ENCODE data around the gene RNF166.

The RNF166 gene, protein sequence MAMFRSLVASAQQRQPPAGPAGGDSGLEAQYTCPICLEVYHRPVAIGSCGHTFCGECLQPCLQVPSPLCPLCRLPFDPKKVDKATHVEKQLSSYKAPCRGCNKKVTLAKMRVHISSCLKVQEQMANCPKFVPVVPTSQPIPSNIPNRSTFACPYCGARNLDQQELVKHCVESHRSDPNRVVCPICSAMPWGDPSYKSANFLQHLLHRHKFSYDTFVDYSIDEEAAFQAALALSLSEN

DNA sequence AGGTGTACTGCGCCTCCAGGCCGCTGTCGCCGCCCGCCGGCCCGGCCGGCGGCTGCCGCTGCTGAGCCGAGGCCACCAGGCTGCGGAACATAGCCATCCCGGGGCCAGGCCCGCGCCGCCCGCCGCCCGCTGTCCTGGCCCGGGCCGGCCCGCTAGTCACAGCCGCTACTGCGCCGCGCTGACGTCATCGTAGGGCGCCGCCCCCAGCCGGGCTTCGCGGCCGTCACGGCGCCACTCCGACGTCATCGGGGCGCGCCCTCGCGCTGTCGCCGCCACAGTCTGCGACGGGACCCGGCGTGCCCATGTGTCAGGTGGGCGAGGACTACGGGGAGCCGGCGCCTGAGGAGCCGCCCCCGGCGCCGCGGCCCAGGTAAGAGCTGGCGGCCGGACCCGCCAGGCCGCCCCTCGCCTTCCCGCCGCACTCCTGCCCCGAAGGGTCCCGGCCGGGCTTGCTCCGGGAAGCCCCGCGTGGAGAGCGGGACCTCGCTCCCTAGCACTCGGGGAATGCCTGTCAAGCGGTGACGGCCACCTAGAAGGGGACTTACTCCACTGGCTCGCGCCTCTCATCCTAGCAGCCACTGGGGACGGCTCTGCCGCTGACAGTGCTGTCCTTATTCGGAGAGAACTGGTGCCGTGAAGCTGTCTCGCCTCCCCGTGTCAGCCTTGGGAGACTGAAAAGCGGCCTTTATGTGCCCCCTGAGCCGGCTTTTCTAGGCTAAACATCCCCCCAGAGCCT lies at the start of gene RNF166, which contains the start of gene CTU2:
Gene RNF166 (minus strand): TSS at position 180 of the 736 bp plus-strand sequence. CDS start 83 bp downstream, at position 97.
Gene CTU2 (plus strand): TSS at position 275 of the 736 bp plus-strand sequence. CDS start 28 bp downstream, at position 303.
- TF ChIP-seq, protein P1, sequence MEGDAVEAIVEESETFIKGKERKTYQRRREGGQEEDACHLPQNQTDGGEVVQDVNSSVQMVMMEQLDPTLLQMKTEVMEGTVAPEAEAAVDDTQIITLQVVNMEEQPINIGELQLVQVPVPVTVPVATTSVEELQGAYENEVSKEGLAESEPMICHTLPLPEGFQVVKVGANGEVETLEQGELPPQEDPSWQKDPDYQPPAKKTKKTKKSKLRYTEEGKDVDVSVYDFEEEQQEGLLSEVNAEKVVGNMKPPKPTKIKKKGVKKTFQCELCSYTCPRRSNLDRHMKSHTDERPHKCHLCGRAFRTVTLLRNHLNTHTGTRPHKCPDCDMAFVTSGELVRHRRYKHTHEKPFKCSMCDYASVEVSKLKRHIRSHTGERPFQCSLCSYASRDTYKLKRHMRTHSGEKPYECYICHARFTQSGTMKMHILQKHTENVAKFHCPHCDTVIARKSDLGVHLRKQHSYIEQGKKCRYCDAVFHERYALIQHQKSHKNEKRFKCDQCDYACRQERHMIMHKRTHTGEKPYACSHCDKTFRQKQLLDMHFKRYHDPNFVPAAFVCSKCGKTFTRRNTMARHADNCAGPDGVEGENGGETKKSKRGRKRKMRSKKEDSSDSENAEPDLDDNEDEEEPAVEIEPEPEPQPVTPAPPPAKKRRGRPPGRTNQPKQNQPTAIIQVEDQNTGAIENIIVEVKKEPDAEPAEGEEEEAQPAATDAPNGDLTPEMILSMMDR (IDR thresholded peaks at IDR 0.05; ENCODE audit: low read depth, low read length, missing control alignments): no peak
- peak within 1 kb of the TSS; percentile 98 for H3K4me3 ChIP-seq (replicated peaks; ENCODE audit: low read depth, low read length)
- peak; percentile 43 for DNase-seq (ENCODE audit: extremely low read depth, low read depth)

DNA sequence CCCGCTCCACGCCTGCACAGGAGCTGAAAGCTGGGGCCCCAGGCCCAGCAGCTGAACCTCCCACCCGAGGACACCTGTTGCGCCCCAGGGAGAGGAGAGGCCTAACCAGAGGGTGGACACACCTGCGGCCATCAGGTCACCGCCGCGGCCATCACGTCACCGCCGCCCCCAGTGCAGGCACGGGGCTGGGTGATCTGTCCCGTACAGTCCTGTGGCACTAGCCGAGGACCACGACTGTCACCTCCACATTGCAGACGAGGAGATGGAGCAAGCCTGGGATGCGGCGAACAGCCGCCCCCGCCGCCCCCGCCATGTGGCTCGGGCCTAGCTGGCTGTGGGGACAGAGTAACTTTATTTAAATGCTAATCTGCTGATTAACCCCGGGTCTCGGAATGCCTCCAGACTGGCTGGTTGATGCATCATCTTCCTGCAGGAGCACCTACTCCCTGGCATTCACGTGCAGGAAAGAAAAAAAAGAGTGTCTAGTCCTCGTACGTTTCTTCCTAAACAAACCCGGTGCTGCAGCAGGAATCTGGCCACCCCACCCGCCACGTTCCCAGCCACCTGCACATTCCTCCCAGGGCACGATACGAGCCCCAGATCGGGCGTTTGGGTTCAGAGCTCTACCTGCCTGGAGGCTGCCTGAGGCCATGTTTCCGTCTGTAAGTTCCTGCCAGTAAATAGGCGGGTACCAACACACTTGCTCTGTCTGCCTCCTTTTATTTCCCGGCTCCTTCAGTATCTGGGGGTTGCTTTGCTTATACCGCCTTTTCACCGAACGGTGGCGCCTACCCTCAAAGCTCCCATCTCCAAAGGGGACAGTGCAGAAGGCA lies 48.9 kb upstream of the RNF166 start:
- no peak for DNase-seq (ENCODE audit: extremely low read depth, low read depth)
- TF ChIP-seq, protein P1 (IDR thresholded peaks at IDR 0.05; ENCODE audit: low read depth, low read length, missing control alignments): peak; percentile 26
- no peak overlapping the region for H3K4me3 ChIP-seq (replicated peaks; ENCODE audit: low read depth, low read length)

DNA sequence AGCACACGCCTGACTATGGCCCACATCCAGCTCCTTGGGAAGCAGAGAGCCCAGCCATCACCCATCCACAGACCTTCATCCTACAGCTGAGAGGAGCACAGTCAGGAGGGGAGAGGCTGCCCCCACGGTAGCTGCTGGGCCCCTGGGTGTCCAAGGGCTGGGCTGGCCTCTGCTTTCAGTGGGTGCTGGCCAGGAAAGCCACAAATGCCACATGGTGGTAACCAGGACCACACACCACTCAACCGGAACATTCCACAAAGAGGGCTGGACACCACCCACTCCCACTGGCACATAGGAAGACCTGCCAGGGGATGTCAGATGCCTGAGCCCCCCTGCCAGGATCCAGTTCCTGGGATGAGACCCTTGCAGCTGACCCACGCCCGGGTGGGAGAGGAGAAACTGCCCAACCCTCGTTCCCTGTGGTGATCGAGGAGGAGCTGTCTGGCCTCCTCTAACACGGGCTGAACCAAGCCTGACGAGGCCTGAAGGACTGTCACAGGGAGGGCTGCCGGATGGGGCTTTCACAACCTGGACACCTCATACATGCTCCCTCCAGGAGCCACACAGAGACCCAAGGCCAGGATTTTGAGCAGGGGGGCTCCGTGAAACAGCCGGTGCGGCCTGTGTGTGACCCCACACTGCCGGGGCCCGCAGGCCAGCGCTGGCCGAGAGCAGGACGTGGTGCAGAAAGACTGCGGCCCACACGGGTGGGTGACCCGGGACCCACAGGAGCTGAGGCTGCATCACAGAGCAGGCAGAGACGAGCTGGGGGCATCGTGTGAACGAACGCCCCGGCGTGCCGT lies 48.1 kb upstream of the RNF166 start:
- no peak for DNase-seq (ENCODE audit: extremely low read depth, low read depth)
- no peak overlapping the region for H3K4me3 ChIP-seq (replicated peaks; ENCODE audit: low read depth, low read length)
- TF ChIP-seq, protein P1 (IDR thresholded peaks at IDR 0.05; ENCODE audit: low read depth, low read length, missing control alignments): no peak

DNA sequence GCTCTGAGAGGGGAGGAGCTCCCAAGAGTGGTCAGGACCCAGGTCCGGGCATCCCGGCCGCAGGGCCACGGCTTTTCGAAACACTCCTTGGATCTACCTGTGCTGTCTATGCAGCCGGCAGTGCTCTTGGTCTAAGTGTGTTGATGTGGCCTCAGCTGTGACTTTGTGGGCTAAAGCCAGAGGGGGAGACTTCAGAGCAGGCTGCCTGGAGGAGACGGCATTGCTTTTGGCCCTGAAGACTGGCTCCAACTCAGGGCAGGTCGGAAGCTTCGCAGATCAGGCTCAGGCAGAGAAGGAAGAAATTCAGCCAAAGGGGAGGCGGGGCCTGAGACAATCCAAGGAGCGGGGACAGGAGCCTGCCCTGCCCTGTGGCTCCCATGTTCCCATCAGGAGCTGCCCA lies 47.4 kb upstream of the RNF166 start:
- DNase-seq (ENCODE audit: extremely low read depth, low read depth): no peak
- no peak overlapping the region for H3K4me3 ChIP-seq (replicated peaks; ENCODE audit: low read depth, low read length)
- TF ChIP-seq, protein P1 (IDR thresholded peaks at IDR 0.05; ENCODE audit: low read depth, low read length, missing control alignments): no peak

DNA sequence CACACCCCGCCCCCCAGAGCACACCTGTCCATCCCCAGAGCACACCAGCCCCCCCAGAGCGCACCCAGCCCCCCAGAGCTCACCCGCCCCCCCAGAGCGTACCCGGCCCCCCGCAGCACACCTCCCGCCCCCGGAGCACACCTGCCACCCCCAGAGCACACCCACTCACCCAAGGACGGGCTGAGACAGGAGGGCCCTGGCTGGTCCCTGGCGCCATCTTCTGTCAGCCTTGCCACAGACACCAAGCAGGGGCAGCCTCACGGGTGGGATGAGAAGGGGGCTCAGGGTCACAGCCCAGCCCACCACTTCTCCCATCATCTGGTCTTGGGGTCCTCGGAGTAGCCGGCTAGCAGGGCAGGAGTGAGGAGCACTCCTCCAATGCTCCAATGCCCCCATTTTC lies 47.0 kb upstream of the RNF166 start:
- H3K4me3 ChIP-seq (replicated peaks; ENCODE audit: low read depth, low read length): no peak overlapping the region
- TF ChIP-seq, protein P1 (IDR thresholded peaks at IDR 0.05; ENCODE audit: low read depth, low read length, missing control alignments): no peak
- DNase-seq (ENCODE audit: extremely low read depth, low read depth): no peak
